ENCODE measurements around the gene HOXA6. TPM values are rescaled to one million over a fixed set of nuclear protein-coding genes. Genes with fewer than 3 reads are reported as not detected.

The HOXA6 gene
- total RNA-seq, 1 experiment from 2014 or later = not detected

- TF ChIP-seq, protein P1, sequence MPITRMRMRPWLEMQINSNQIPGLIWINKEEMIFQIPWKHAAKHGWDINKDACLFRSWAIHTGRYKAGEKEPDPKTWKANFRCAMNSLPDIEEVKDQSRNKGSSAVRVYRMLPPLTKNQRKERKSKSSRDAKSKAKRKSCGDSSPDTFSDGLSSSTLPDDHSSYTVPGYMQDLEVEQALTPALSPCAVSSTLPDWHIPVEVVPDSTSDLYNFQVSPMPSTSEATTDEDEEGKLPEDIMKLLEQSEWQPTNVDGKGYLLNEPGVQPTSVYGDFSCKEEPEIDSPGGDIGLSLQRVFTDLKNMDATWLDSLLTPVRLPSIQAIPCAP (CRISPR knock-in tag; IDR thresholded peaks at IDR 0.05) = no peak
- TF ChIP-seq RELA (CRISPR knock-in tag; IDR thresholded peaks at IDR 0.05; ENCODE audit: borderline replicate concordance) (no peak), FOXP4 (CRISPR knock-in tag; IDR thresholded peaks at IDR 0.05) (peak; percentile 48; the same call in 1 of the 2 replicates)
- ChIA-PET POLR2A (interaction anchor here (0.5 kb wide), 1 partner anchor 741 kb away, joined by 3 read pairs; no protein-coding TSS in a partner anchor), CTCF (interaction anchor here (1.0 to 2.0 kb wide), 3 partner anchors 10 to 786 kb away, joined by 3 to 8 read pairs (median 3); partner anchors contain the start of genes HOXA5 and HOXA9)
- peaks cover 3% of the 10 kb centered on the region for H3K36me3 Mint-ChIP-seq
- DNase-seq (ENCODE audit: low spot score) = no peak
- H3K27ac Mint-ChIP-seq = no peak overlapping the region
- peaks cover 100% of the 10 kb centered on the region for H3K27me3 Mint-ChIP-seq (ENCODE audit: low read depth)
- peak overlapping the region; percentile 70 for H3K4me3 Mint-ChIP-seq
- no peaks in the 10 kb centered on the region for H3K9me3 Mint-ChIP-seq
- peaks cover 19% of the 10 kb centered on the region for H3K4me1 Mint-ChIP-seq
- ATAC-seq = no peak
Observed at GRCh38 chr7:27155816-27156507, 8.4 kb upstream of the HOXA6 start.

DNA sequence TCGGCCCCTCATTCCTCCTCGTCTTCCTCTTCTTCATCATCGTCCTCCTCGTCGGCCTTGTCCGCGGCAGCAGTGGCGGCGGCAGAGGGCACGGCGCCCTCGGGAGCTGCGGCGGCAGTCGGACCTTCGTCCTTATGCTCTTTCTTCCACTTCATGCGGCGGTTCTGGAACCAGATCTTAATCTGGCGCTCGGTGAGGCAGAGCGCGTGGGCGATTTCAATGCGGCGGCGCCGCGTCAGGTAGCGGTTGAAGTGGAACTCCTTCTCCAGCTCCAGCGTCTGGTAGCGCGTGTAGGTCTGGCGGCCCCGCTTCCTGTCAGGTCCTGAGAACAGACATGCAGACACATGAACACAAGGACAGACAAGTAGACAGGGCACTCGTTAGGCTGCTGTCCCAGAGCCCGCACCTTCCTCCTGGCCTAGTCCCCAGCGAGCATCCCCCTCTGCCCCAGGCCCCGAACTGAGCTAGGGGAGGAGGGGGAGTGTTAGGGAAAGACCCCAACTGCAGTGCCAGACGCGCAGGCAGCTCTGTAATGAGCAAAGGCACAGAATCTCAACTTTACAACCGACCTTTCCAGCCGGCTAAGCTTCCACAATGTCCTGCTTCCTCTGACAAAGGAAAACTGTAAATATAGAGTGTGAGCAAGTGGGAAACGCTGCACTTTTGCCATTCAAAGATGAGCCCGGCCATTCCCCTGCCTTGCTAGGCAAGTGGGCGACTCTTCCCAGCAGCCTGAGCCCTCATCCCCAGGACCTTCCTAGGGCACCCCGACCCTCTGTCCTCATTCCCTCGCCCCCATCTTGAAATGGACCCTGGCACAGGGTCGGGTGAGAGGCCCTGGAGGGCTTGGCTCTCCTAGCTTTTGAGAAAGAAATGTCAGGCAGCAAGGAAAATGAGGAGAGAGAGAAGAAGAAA lies 7.6 kb upstream of the HOXA6 start:
- POLR2A ChIA-PET = interaction anchor here (0.5 kb wide), 1 partner anchor 742 kb away, joined by 3 read pairs; no protein-coding TSS in a partner anchor
- Mint-ChIP-seq H3K4me1 (peaks cover 23% of the 10 kb centered on the region), H3K4me3 (peak overlapping the region; percentile 53), H3K36me3 (peaks cover 3% of the 10 kb centered on the region), H3K27ac (no peak overlapping the region), H3K27me3 (ENCODE audit: low read depth) (peaks cover 100% of the 10 kb centered on the region), H3K9me3 (no peaks in the 10 kb centered on the region)
- ATAC-seq (no peak), DNase-seq (ENCODE audit: low spot score) (no peak)
- CTCF ChIA-PET = interaction anchor here (2.0 kb wide), 1 partner anchor 12 kb away, joined by 8 read pairs; the partner anchor contains the start of gene HOXA5
- TF ChIP-seq TP53 (CRISPR knock-in tag; IDR thresholded peaks at IDR 0.05) (no peak), ETV6 (CRISPR knock-in tag; IDR thresholded peaks at IDR 0.05) (no peak), SMAD4 (CRISPR knock-in tag; IDR thresholded peaks at IDR 0.05) (no peak), NR3C1 (CRISPR knock-in tag; conservative IDR thresholded peaks at IDR 0.05; ENCODE audit: low read depth) (no peak), ZNF263 (CRISPR knock-in tag; IDR thresholded peaks at IDR 0.05; ENCODE audit: low read depth) (no peak)
- TF ChIP-seq, protein P2, sequence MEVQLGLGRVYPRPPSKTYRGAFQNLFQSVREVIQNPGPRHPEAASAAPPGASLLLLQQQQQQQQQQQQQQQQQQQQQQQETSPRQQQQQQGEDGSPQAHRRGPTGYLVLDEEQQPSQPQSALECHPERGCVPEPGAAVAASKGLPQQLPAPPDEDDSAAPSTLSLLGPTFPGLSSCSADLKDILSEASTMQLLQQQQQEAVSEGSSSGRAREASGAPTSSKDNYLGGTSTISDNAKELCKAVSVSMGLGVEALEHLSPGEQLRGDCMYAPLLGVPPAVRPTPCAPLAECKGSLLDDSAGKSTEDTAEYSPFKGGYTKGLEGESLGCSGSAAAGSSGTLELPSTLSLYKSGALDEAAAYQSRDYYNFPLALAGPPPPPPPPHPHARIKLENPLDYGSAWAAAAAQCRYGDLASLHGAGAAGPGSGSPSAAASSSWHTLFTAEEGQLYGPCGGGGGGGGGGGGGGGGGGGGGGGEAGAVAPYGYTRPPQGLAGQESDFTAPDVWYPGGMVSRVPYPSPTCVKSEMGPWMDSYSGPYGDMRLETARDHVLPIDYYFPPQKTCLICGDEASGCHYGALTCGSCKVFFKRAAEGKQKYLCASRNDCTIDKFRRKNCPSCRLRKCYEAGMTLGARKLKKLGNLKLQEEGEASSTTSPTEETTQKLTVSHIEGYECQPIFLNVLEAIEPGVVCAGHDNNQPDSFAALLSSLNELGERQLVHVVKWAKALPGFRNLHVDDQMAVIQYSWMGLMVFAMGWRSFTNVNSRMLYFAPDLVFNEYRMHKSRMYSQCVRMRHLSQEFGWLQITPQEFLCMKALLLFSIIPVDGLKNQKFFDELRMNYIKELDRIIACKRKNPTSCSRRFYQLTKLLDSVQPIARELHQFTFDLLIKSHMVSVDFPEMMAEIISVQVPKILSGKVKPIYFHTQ (CRISPR knock-in tag; IDR thresholded peaks at IDR 0.05) = no peak

DNA sequence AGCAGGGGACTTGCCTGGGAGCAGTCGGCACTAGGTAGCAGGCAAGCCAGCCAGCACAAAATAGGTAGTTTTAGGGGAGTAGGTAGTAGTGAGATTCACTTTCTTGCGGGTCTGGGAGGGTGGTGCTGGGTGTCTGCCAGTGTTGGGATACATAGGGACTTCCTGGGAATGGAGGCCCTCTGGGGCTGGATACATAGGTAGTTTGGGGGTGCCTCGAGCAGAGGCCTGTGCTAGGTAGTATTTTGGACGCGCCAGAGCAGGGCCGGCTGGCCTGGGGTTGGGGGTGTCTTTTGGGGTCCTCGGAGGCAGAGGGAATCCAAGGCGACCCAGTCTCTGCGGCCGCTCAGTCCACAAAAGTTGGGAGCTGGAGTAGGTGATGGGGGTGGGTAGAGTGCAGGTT lies 6.8 kb upstream of the HOXA6 start:
- Mint-ChIP-seq H3K27ac (no peak overlapping the region), H3K4me3 (no peak overlapping the region), H3K4me1 (peaks cover 23% of the 10 kb centered on the region), H3K27me3 (ENCODE audit: low read depth) (peaks cover 100% of the 10 kb centered on the region), H3K36me3 (peaks cover 3% of the 10 kb centered on the region), H3K9me3 (no peaks in the 10 kb centered on the region)
- ChIA-PET CTCF (interaction anchor here (0.9 to 2.0 kb wide), 2 partner anchors 11 to 25 kb away, joined by 4 to 8 read pairs; partner anchors contain the start of gene HOXA5), POLR2A (no interaction called here)
- DNase-seq (ENCODE audit: low spot score) (no peak), ATAC-seq (no peak)
- TF ChIP-seq, protein P3, sequence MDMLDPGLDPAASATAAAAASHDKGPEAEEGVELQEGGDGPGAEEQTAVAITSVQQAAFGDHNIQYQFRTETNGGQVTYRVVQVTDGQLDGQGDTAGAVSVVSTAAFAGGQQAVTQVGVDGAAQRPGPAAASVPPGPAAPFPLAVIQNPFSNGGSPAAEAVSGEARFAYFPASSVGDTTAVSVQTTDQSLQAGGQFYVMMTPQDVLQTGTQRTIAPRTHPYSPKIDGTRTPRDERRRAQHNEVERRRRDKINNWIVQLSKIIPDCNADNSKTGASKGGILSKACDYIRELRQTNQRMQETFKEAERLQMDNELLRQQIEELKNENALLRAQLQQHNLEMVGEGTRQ (CRISPR knock-in tag; IDR thresholded peaks at IDR 0.05) = no peak
- TF ChIP-seq, protein P4, sequence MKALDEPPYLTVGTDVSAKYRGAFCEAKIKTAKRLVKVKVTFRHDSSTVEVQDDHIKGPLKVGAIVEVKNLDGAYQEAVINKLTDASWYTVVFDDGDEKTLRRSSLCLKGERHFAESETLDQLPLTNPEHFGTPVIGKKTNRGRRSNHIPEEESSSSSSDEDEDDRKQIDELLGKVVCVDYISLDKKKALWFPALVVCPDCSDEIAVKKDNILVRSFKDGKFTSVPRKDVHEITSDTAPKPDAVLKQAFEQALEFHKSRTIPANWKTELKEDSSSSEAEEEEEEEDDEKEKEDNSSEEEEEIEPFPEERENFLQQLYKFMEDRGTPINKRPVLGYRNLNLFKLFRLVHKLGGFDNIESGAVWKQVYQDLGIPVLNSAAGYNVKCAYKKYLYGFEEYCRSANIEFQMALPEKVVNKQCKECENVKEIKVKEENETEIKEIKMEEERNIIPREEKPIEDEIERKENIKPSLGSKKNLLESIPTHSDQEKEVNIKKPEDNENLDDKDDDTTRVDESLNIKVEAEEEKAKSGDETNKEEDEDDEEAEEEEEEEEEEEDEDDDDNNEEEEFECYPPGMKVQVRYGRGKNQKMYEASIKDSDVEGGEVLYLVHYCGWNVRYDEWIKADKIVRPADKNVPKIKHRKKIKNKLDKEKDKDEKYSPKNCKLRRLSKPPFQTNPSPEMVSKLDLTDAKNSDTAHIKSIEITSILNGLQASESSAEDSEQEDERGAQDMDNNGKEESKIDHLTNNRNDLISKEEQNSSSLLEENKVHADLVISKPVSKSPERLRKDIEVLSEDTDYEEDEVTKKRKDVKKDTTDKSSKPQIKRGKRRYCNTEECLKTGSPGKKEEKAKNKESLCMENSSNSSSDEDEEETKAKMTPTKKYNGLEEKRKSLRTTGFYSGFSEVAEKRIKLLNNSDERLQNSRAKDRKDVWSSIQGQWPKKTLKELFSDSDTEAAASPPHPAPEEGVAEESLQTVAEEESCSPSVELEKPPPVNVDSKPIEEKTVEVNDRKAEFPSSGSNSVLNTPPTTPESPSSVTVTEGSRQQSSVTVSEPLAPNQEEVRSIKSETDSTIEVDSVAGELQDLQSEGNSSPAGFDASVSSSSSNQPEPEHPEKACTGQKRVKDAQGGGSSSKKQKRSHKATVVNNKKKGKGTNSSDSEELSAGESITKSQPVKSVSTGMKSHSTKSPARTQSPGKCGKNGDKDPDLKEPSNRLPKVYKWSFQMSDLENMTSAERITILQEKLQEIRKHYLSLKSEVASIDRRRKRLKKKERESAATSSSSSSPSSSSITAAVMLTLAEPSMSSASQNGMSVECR (CRISPR knock-in tag; IDR thresholded peaks at IDR 0.05; ENCODE audit: borderline replicate concordance) = no peak
- TF ChIP-seq, protein P5, sequence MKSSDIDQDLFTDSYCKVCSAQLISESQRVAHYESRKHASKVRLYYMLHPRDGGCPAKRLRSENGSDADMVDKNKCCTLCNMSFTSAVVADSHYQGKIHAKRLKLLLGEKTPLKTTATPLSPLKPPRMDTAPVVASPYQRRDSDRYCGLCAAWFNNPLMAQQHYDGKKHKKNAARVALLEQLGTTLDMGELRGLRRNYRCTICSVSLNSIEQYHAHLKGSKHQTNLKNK (CRISPR knock-in tag; IDR thresholded peaks at IDR 0.05) = no peak
